ENCODE results near the gene PXDN.

Gene PXDN

GRCh38 chr2:1647417-1648240 lies 96.7 kb downstream of the PXDN start:
- DNase-seq = no peak
- H3K27me3 ChIP-seq = no peaks in the 10 kb centered on the region
- no peak overlapping the region for H3K4me3 ChIP-seq (ENCODE audit: low read depth, low read length)
- no peaks in the 10 kb centered on the region for H3K4me1 ChIP-seq
- TF ChIP-seq, protein P1, sequence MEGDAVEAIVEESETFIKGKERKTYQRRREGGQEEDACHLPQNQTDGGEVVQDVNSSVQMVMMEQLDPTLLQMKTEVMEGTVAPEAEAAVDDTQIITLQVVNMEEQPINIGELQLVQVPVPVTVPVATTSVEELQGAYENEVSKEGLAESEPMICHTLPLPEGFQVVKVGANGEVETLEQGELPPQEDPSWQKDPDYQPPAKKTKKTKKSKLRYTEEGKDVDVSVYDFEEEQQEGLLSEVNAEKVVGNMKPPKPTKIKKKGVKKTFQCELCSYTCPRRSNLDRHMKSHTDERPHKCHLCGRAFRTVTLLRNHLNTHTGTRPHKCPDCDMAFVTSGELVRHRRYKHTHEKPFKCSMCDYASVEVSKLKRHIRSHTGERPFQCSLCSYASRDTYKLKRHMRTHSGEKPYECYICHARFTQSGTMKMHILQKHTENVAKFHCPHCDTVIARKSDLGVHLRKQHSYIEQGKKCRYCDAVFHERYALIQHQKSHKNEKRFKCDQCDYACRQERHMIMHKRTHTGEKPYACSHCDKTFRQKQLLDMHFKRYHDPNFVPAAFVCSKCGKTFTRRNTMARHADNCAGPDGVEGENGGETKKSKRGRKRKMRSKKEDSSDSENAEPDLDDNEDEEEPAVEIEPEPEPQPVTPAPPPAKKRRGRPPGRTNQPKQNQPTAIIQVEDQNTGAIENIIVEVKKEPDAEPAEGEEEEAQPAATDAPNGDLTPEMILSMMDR (IDR thresholded peaks at IDR 0.05; ENCODE audit: low read depth, low read length) = no peak
- H3K36me3 ChIP-seq = no peaks in the 10 kb centered on the region
- H3K9me3 ChIP-seq = no peaks in the 10 kb centered on the region

GRCh38 chr2:1645761-1646476 lies 98.4 kb downstream of the PXDN start:
- no peak overlapping the region for H3K4me3 ChIP-seq (ENCODE audit: low read depth, low read length)
- TF ChIP-seq, protein P1 (IDR thresholded peaks at IDR 0.05; ENCODE audit: low read depth, low read length) = no peak
- no peak for DNase-seq
- H3K27me3 ChIP-seq = no peaks in the 10 kb centered on the region
- no peaks in the 10 kb centered on the region for H3K4me1 ChIP-seq
- H3K9me3 ChIP-seq = no peaks in the 10 kb centered on the region
- H3K36me3 ChIP-seq = no peaks in the 10 kb centered on the region

- DNase-seq = no peak
- no peaks in the 10 kb centered on the region for H3K9me3 ChIP-seq
- H3K36me3 ChIP-seq = no peaks in the 10 kb centered on the region
- TF ChIP-seq, protein P1 (IDR thresholded peaks at IDR 0.05; ENCODE audit: low read depth, low read length) = no peak
- no peak overlapping the region for H3K4me3 ChIP-seq (ENCODE audit: low read depth, low read length)
- H3K27me3 ChIP-seq = no peaks in the 10 kb centered on the region
- no peaks in the 10 kb centered on the region for H3K4me1 ChIP-seq
These were observed 99.9 kb downstream of the PXDN start for GRCh38 chr2:1644427-1644826.

DNA sequence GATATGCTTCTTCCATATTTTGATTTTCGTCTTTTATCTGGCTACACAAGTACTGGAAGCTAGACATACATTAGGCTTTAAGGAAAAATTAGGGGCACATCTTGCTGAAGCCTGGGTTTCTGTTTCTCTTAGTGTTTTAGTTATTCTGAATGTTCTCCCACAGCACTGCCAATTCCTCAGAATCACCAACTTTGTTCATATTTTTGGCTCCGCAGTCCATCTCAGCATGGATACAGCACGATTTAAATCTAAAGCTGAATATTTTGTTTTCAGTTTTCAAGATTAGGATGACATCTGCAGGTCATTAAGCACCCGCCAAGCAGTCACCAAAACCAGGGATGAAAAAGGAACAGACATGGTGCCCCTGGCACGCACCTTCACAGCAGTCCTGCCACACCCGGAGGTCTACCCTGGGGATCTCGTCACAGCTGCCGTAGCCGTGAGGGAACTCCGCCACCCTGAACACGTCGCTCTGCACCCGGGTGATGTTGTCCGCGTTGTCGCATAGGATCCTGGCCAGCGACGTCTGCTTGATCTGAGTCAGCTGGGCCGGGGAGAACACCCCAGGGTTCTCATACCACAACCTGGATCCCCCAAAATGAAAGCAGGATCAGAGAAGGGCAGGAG lies 101.2 kb downstream of the PXDN start:
- Histone ChIP-seq H3K4me1 (no peaks in the 10 kb centered on the region), H3K9me3 (no peaks in the 10 kb centered on the region), H3K4me3 (ENCODE audit: low read depth, low read length) (no peak overlapping the region), H3K36me3 (no peaks in the 10 kb centered on the region), H3K27me3 (no peaks in the 10 kb centered on the region)
- TF ChIP-seq, protein P1 (IDR thresholded peaks at IDR 0.05; ENCODE audit: low read depth, low read length) = no peak
- no peak for DNase-seq

DNA sequence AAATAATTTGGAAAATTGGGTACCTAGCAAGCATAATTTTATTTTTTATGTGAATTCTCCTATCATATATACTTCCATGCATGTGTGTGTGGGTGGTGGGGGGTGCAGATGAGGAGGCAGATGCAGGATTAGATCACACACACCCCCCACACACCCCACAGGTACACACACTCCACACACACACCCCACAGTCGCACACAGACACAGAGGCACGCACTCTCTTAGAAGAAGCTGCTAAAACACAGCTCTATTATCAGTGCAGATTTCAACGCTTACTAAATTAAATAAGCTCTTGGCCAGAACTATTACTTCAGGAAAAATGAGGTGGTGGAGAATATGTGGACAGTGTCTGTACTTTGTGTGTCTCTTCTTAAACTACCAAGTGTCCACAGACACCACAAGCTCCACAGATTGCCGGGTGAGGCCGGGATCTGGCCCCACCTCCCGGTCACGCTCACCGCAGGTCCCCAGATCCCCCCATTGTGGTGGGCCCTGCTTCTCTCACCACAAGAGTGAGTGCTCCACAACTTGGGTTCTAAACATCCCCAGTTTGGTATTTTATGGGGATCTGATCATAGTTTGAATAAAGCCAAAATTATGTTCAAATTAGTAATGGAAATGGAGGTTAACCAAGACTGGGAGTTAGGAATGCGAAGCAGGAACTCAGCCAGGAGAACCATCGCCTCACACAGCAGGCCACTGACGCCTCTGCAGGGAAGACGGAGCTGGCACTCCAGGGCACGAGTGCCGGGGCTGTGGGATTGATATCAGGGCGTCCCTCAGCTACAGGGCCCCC lies 102.1 kb downstream of the PXDN start:
- H3K27me3 ChIP-seq = no peaks in the 10 kb centered on the region
- TF ChIP-seq, protein P1 (IDR thresholded peaks at IDR 0.05; ENCODE audit: low read depth, low read length) = no peak
- no peaks in the 10 kb centered on the region for H3K36me3 ChIP-seq
- H3K4me3 ChIP-seq (ENCODE audit: low read depth, low read length) = no peak overlapping the region
- H3K4me1 ChIP-seq = no peaks in the 10 kb centered on the region
- H3K9me3 ChIP-seq = no peaks in the 10 kb centered on the region
- DNase-seq = no peak
